GM19025 (cell line): ENCODE data around the gene COL19A1.

Experiments used
- ATAC-seq: cut with Tn5 transposase; IDR thresholded peaks from one replicate; pipeline ENCODE4 v1.9.1; 2021; ENCODE audit warnings: mild to moderate bottlenecking, low read depth, moderate library complexity; ENCODE audit not compliant: unreplicated experiment

Gene COL19A1

GRCh38 chr6:70111737-70112136, 245.4 kb downstream of the COL19A1 start:
- no peak for ATAC-seq

- ATAC-seq: no peak
Observed at GRCh38 chr6:70112716-70113115, 246.4 kb downstream of the COL19A1 start.

DNA sequence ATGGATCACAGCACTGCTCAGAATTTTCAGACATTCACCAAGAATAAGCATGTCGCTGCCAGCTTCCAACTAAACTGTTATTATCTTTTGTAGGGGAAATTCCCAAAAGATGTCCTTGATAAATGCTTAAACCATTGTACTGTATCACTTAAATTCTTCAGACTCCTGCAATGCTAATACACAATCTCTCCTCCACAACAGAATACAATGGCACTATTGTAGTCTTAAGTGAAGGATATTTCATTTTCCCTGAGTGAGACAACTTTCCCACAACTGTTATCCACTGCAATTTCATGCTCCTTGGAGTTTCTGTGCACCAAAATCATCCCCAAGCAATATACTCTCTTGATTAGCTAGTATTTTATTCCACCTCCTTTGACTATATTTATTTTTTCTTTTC, 246.8 kb downstream of the COL19A1 start:
- ATAC-seq: no peak

DNA sequence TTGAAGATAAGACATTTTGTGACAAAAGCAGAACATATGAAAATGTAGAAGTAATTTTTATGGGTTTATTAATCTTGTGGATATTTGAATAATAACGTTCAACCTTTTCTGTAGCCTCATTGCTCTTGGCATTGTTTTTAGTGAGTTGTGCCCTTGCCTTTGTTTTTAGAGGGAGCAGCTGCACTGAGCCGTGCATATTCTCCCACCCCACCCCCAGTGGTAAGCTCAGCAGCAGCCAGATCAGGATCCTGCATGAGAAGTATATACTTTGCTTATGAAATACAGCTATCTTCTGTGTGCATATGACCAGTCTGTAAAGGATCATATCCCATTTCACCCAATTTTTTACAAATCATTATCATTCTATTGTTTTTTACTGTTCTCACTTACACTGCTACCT, 252.3 kb downstream of the COL19A1 start:
- no peak for ATAC-seq

- no peak for ATAC-seq
Observed at GRCh38 chr6:70119218-70119835, 253.0 kb downstream of the COL19A1 start.

DNA sequence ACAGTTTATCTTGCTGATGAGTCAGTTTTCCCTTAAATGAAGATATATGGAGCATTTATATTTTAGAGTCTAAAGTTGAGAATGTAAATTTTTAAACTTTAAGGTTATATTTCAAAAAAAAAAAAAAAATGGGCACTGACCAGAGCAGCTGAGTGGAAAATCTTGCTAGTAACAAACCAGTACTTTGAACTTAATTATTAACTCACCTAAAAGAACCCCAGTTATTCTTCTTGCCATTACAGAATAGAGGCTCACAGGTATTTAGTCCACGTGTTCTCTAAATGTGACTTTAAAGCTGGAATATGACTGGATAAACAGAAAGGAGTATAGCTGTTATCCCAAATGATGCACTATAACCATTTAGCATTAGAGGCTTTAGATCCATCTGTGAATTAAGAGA, 258.1 kb downstream of the COL19A1 start:
- no peak for ATAC-seq

- ATAC-seq: no peak
Observed at GRCh38 chr6:70124882-70125545, 258.7 kb downstream of the COL19A1 start.

- ATAC-seq: no peak
Observed at GRCh38 chr6:70125602-70126001, 259.2 kb downstream of the COL19A1 start.

GRCh38 chr6:70129341-70129740, 263.0 kb downstream of the COL19A1 start:
- no peak for ATAC-seq

DNA sequence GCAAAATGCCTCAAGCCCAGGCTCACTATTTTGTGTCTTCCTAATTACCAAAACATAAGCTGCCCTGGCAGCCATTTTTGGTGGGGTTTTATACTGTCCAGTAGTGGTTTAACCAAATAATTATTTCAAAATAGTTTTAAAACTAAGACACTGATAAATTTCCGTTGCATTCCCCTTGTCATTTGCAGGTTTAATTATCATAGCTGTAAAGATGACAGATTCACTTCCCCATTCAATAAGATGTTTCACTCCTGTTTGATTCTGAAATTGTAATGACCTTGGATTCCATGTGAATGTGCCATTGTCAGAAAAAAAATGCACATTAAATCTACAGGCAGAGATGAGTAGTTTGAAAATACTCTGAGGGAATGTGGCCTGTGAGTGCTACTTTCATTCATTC, 264.5 kb downstream of the COL19A1 start:
- no peak for ATAC-seq

GRCh38 chr6:70131528-70131927, 265.2 kb downstream of the COL19A1 start:
- peak; percentile 93 for ATAC-seq

GRCh38 chr6:70133246-70133645, 266.9 kb downstream of the COL19A1 start:
- ATAC-seq: no peak

- no peak for ATAC-seq
Observed at GRCh38 chr6:70134542-70134941, 268.2 kb downstream of the COL19A1 start.

- ATAC-seq: no peak
Observed at GRCh38 chr6:70135219-70136160, 269.1 kb downstream of the COL19A1 start.

GRCh38 chr6:70136996-70137395, 270.6 kb downstream of the COL19A1 start:
- ATAC-seq: no peak

DNA sequence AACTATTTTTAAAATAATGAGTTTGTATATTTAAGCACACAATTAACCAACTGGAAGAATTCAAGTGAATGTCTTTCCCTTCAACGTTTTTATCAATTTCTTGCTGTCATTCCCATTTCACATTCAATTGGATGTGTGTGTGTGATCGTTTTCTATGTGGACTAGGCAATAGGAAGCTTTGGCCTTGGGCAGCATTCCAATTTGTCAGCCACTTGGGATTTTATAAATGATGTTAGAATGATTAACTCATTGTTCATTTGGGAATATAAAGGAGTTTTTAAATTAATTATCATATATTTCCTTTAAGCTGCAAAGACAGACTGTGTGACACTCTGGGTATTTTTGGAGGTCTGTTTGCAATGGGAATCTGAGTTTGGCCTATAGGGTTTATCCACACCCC, 274.1 kb downstream of the COL19A1 start:
- no peak for ATAC-seq

- no peak for ATAC-seq
Observed at GRCh38 chr6:70142034-70142433, 275.7 kb downstream of the COL19A1 start.

GRCh38 chr6:70145178-70145577, 278.8 kb downstream of the COL19A1 start:
- no peak for ATAC-seq

DNA sequence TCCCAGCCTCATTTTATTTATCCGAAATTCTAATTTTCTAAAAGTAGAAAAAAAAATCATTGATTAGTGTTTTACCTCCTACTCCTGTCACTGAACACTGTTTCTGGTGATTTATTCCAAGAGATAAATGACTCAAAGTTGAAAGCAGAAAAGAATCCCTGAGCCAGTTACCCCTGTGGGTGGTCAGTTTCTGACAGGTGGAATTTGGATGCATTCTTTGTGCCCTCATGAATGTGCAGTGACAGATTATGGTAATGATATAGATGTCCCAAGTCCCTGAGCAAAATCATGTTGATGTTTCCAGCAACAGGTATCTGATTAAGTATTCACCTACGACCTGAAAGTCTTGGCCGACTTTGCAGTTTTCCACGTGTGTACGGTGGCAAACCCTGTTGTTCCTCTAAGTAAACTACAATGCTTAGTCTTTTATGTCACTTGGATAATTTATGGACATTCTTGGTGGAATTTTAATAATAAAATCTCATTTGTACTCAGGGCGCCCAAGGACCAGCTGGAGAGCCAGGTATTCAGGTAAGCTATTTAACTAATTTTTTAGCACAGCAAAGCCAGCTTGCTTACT, 282.9 kb downstream of the COL19A1 start:
- ATAC-seq: no peak

DNA sequence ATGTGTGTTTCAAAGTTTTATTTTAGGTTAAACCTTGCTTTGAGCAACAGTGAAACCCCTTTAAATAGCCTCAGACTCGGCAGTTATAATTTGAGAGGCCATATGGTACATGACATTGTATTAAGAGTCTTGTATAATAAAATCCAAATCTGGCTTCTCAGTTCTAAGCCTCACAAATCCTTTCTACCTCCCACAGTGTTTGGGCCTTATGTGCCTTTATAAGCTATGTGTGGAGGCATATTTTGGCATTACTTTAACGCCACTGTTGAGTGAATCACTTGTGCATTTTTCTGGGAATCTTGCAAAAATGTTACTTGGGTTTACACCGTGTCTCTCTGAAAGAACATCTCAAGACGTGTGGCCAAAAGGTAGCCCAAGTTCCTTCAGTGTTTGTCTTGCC, 284.2 kb downstream of the COL19A1 start:
- ATAC-seq: no peak

GRCh38 chr6:70151616-70152015, 285.3 kb downstream of the COL19A1 start:
- no peak for ATAC-seq
